Suprapubic skin (tissue), 4 donors: ENCODE results near the gene MAEA. TPM values are rescaled to one million over a fixed set of nuclear protein-coding genes. Genes with fewer than 3 reads are reported as not detected.
"Not testable (repeated sequence)": the region's sequence is repeated elsewhere in the genome, so short reads cannot be mapped to it uniquely, and the experiment has no call there.

Experiments
- DNase-seq, 2 donors: peaks; one replicate each; pipeline ENCODE4 v3.0.0-alpha.2; 2019; ENCODE audit warnings: low spot score in 2 of 2
- H3K27ac ChIP-seq: fragments of 200-600 bp; sonication (generic); one replicate; pipeline ENCODE4 v1.5.1; 2019
- H3K27me3 ChIP-seq: fragments of 200-600 bp; sonication (generic); one replicate; pipeline ENCODE4 v1.5.1; 2019
- H3K36me3 ChIP-seq: fragments of 200-600 bp; sonication (generic); one replicate; pipeline ENCODE4 v1.5.1; 2019
- H3K4me1 ChIP-seq: fragments of 200-600 bp; sonication (generic); one replicate; pipeline ENCODE4 v1.5.1; 2019
- H3K4me3 ChIP-seq: fragments of 200-600 bp; sonication (generic); one replicate; pipeline ENCODE4 v1.5.1; 2019; ENCODE audit warnings: mild to moderate bottlenecking
- H3K9me3 ChIP-seq: fragments of 200-600 bp; sonication (generic); one replicate; pipeline ENCODE4 v1.5.1; 2019
- EP300 ChIP-seq: sonication (generic); formaldehyde crosslinking; IDR thresholded peaks from one replicate; pipeline ENCODE4 v1.6.1; 2017; ENCODE audit warnings: antibody characterized with exemption
- POLR2A ChIP-seq, 2 donors: fragments of 450-650 bp; IDR thresholded peaks; one replicate each; pipeline ENCODE4 v1.6.1; 2017; ENCODE audit warnings: antibody characterized with exemption in 2 of 2, mild to moderate bottlenecking in 2 of 2, moderate library complexity in 2 of 2
- POLR2AphosphoS5 ChIP-seq, 3 donors: sonication (generic); formaldehyde crosslinking; IDR thresholded peaks; one replicate each; pipeline ENCODE4 v1.6.1; 2017; ENCODE audit warnings: antibody characterized with exemption in 3 of 3
- WGBS: methylation state at CpG from one replicate; pipeline ENCODE4 v1.1.5; 2018; 5-methylcytosine and 5-hydroxymethylcytosine counted together
- total RNA-seq, 4 donors: library from RNA; depleted of rRNA; stranded (reverse); fragments of >200 nt; gene quantifications; one replicate each; pipeline ENCODE4 v1.1.0, GENCODE V29; 2016
- TF ChIP-seq, protein P1 (sequence below), 2 donors: fragments of 200-600 bp in 1 of 2; fragments of 450-650 bp in 1 of 2; sonication (generic) in 1 of 2; IDR thresholded peaks; one replicate each; pipeline ENCODE4 v1.5.1; 2016 to 2019; ENCODE audit warnings: antibody characterized with exemption in 2 of 2, mild to moderate bottlenecking in 1 of 2, moderate library complexity in 1 of 2

MAEA gene
- total RNA-seq, 4 donors from 2014 or later = 58.7 to 112 (median 69.5) TPM

DNA sequence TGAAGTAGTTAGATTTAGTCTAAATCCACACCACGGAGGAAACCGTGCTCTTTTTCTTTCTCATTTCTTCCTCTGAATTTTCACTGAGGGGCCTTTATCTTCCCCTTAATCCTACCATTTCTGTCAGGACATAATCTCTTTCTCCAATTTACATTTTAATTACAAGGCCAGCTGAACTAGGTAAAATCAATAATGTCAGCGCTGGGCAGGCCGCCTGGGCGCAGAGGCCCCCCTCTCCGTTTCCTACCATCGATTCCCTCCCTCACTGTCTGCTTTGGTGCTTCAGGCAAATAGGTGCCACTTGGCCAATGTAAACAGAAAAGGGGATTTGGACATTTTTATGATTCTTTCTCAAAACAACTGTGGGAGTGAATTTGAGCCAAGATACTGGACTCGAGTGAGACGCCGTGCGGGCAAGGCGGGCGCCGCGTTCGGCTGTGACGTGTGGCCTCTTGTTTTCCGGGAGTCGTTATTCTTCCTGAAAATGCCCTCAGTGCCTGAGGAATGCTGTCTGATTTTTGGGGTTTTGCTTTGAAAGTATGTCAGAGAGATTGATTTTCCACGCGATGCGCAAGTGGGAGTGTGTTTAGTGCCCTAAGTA lies 79.9 kb downstream of the MAEA start:
- Histone ChIP-seq H3K4me3 (no peak overlapping the region), H3K9me3 (no peaks in the 10 kb centered on the region), H3K36me3 (peaks cover 70% of the 10 kb centered on the region), H3K27ac (no peak overlapping the region), H3K27me3 (no peaks in the 10 kb centered on the region), H3K4me1 (peaks cover 9% of the 10 kb centered on the region)
- TF ChIP-seq POLR2A (IDR thresholded peaks at IDR 0.05) = no peak
- TF ChIP-seq POLR2AphosphoS5 (IDR thresholded peaks at IDR 0.05) = no peak
- TF ChIP-seq, protein P1, sequence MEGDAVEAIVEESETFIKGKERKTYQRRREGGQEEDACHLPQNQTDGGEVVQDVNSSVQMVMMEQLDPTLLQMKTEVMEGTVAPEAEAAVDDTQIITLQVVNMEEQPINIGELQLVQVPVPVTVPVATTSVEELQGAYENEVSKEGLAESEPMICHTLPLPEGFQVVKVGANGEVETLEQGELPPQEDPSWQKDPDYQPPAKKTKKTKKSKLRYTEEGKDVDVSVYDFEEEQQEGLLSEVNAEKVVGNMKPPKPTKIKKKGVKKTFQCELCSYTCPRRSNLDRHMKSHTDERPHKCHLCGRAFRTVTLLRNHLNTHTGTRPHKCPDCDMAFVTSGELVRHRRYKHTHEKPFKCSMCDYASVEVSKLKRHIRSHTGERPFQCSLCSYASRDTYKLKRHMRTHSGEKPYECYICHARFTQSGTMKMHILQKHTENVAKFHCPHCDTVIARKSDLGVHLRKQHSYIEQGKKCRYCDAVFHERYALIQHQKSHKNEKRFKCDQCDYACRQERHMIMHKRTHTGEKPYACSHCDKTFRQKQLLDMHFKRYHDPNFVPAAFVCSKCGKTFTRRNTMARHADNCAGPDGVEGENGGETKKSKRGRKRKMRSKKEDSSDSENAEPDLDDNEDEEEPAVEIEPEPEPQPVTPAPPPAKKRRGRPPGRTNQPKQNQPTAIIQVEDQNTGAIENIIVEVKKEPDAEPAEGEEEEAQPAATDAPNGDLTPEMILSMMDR (IDR thresholded peaks at IDR 0.05) = no peak
- TF ChIP-seq EP300 = no peak
- peak in 1 of 2 donors; percentile 36 for DNase-seq
- WGBS = 91% methylated on average over 22 of the region's 22 CpGs

DNA sequence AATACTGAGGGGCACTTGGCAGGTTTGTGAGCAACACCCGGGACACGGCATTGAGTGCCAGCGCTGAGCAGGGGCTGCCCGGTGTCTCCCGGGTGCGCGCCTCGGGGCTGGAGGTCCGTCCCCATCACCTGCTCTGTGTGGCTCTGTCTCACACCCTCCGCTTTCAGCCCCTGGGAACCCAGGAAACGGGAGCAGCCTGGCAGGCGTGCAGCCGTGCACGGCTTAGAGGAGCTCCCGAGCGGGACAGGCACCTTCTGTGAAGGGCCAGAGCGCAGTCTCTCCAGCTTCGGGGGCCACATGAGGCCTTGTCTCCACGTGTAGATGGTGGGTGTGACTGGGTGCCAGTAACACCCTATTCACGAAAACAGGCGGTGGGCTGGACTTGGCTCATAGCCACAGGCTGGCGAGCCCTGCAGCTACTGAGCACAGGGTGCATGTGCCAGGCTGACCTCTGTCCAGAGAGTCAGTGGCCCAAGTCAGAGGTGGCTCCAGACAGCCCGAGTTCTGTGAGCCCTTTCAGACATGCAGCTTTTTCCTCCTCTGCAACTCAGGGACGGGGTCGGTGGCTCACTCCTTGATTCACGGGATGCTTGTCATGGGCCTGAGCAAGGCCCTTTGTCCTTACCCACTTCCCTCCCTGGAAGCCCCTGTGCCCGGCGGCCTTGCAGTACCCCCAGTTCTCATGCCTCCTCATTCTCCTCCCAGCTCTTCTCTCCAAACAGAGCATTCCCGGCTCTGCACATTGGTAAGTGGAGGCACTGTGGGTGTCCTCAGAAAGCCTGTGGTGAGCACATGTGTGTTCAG lies 80.8 kb downstream of the MAEA start:
- H3K27me3 ChIP-seq = no peaks in the 10 kb centered on the region
- H3K4me1 ChIP-seq = peaks cover 4% of the 10 kb centered on the region
- TF ChIP-seq, protein P1 (IDR thresholded peaks at IDR 0.05) = no peak
- TF ChIP-seq POLR2AphosphoS5 (IDR thresholded peaks at IDR 0.05) = no peak
- no peak for TF ChIP-seq POLR2A (IDR thresholded peaks at IDR 0.05)
- TF ChIP-seq EP300 = no peak
- peaks cover 73% of the 10 kb centered on the region for H3K36me3 ChIP-seq
- H3K9me3 ChIP-seq = no peaks in the 10 kb centered on the region
- 86% methylated on average over 14 of the region's 29 CpGs for WGBS
- no peak overlapping the region for H3K4me3 ChIP-seq
- no peak overlapping the region for H3K27ac ChIP-seq
- DNase-seq = peak in 1 of 2 donors; percentile 57

DNA sequence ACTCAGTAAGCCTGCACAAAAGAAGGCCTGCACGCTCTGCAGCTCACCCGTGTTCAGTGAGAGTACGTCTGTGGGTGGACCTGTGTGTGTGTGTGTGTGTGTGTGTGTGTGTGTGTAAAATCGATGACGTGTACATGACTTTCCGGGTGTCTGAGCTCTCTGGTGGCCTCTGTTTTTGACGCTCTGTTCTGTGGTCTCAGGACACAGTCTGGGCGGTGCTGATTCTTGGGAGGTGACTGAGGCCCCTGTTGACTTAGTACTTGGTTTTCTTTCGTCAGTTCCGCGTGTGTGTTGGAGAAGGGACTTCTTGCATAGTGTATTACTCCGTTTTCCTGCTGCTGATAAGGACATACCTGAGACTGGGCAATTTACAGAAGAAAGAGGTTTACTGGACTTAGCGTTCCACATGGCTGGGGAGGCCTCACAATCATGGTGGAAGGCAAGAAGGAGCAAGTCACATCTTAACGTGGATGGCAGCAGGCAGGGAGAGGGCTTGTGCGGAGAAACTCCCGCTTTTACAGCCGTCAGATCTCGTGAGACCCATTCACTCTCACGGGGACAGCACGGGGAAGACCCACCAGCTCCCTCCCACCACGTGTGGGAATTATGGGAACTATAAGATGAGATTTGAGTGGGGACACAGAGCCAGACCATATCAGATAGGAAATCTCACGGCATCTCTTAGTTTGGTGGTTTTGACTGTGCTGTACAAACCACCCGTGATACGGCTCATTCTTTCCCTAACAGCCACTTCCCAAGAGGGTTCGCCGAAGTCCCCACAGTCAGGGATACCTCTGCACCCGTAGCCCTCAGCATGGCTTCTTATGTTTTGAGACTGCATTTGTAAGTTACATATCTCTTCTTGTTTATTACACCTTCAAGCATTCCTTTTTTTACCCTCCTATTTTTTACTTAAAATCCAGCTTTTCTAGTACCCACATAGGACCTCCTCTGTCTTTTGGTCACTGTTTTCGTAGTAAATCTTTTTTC lies 81.8 kb downstream of the MAEA start:
- Histone ChIP-seq H3K27me3 (no peaks in the 10 kb centered on the region), H3K4me1 (no peaks in the 10 kb centered on the region), H3K27ac (no peak overlapping the region), H3K9me3 (no peaks in the 10 kb centered on the region), H3K36me3 (peaks cover 73% of the 10 kb centered on the region), H3K4me3 (no peak overlapping the region)
- 94% methylated on average over 28 of the region's 28 CpGs for WGBS
- no peak for TF ChIP-seq POLR2AphosphoS5 (IDR thresholded peaks at IDR 0.05)
- no peak for TF ChIP-seq POLR2A (IDR thresholded peaks at IDR 0.05)
- TF ChIP-seq, protein P1 (IDR thresholded peaks at IDR 0.05) = no peak
- no peak for TF ChIP-seq EP300
- peak in 1 of 2 donors; percentile 26 for DNase-seq

DNA sequence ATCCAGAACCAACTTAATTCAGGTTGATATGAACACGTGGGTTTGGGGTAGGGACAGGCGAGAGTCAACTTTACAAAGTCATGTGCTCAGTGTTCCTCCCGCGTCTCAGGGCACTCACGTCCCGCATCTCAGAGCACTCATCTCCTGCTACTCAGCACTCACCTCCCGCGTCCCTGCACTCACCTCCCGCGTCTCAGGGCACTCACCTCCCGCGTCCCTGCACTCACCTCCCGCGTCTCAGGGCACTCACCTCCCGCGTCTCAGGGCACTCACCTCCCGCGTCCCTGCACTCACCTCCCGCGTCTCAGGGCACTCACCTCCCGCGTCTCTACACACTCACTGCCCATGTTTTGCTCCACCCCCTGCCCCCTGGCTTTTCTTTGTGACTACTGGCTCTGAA lies 82.9 kb downstream of the MAEA start:
- not testable (repeated sequence) for H3K9me3 ChIP-seq, H3K4me1 ChIP-seq, H3K4me3 ChIP-seq, H3K27me3 ChIP-seq, DNase-seq, H3K27ac ChIP-seq
- H3K36me3 ChIP-seq = peaks cover 73% of the 10 kb centered on the region
- WGBS = 83% methylated on average over 21 of the region's 22 CpGs

DNA sequence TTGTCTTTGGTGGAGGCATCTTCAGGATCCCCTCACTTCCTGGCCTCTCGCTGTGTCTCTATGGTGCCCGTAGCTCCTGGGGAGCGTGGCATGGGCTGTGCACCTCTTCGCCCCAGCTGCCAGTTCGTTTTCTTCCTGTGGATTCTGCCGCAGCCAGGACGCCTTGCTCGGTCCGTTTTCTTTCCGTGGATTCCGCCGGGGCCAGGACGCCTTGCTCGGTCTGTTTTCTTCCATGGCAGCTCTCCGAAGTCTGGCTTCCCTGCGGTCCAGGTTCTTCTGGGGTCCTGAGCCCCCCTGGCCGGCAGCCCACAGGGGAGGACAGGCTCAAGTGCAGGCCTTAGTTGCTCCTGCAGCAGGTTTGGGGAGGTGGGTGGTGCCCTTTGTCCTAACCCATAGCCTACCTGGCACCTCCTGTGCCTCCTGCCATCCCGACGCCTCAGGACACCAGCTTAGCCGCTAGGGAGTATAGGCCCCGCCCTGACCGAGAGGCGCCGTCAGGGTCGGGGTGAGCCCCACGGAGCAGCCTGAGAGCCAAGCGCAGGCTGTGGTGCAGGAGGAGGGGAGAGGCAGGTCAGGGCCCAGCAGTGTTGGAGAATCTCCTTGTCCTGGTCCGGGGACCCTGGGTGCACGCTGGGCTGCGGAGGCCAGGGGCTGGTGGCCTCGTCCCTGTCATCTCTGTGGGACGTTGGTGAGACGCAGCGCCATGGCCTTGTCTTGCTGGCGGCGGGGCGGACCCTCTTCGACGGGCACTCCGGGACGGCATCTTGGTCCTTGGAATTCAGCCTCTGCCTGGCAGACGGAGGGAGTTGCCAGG lies 84.4 kb downstream of the MAEA start:
- Histone ChIP-seq H3K4me3 (no peak overlapping the region), H3K4me1 (no peaks in the 10 kb centered on the region), H3K36me3 (peaks cover 67% of the 10 kb centered on the region), H3K9me3 (no peaks in the 10 kb centered on the region), H3K27ac (no peak overlapping the region), H3K27me3 (no peaks in the 10 kb centered on the region)
- no peak for TF ChIP-seq EP300
- TF ChIP-seq, protein P1 (IDR thresholded peaks at IDR 0.05) = no peak
- TF ChIP-seq POLR2A (IDR thresholded peaks at IDR 0.05) = no peak
- no peak for TF ChIP-seq POLR2AphosphoS5 (IDR thresholded peaks at IDR 0.05)
- WGBS = 97% methylated on average over 28 of the region's 42 CpGs
- DNase-seq = peak in 1 of 2 donors; percentile 35
